ENCODE results near the gene ZNF699.

The ZNF699 gene

DNA sequence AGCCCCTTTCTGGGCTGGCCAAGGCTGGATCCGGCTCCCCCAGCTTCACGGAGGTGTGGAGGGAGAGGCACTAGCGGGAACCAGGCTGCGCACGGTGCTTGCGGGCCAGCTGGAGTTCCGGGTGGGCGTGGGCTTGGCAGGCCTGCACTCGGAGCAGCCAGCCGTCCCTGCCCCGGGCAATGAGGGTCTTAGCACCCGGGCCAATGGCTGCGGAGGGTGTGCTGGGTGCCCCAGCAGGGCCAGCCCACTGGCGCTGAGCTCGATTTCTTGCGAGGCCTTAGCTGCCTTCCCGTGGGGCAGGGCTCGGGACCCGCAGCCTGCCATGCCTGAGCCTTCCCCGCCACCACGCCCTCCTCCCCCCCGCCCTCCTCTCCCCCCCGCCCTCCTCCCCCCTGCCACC, 11.7 kb upstream of the ZNF699 start:
- no peak overlapping the region for H3K4me3 ChIP-seq (replicated peaks in 1 of 2; ENCODE audit: low read depth in 2 of 2, low read length in 2 of 2)
- no peak for DNase-seq (ENCODE audit: low read depth in 2 of 2)
- TF ChIP-seq, protein P1, sequence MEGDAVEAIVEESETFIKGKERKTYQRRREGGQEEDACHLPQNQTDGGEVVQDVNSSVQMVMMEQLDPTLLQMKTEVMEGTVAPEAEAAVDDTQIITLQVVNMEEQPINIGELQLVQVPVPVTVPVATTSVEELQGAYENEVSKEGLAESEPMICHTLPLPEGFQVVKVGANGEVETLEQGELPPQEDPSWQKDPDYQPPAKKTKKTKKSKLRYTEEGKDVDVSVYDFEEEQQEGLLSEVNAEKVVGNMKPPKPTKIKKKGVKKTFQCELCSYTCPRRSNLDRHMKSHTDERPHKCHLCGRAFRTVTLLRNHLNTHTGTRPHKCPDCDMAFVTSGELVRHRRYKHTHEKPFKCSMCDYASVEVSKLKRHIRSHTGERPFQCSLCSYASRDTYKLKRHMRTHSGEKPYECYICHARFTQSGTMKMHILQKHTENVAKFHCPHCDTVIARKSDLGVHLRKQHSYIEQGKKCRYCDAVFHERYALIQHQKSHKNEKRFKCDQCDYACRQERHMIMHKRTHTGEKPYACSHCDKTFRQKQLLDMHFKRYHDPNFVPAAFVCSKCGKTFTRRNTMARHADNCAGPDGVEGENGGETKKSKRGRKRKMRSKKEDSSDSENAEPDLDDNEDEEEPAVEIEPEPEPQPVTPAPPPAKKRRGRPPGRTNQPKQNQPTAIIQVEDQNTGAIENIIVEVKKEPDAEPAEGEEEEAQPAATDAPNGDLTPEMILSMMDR (IDR thresholded peaks at IDR 0.05; ENCODE audit: low read depth, low read length), result no peak

DNA sequence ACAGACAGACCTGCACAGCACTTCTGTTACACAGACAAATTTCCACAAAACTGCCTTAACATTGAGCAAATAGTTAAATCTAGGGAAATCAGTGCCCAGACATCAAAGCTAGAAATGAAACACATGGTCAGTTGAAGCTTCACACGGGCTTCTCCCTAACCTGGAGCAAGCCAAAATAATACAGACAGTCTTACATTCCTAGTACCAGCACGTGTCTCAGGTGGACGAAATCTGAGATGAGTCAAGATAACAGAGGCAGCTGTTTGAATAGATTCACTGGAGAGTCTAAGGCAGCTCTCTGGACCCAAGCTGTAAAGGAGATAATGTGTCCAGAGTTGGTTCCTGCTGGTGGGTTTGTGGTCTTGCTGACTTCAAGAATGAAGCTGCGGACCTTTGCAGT, 4.1 kb upstream of the ZNF699 start:
- DNase-seq (ENCODE audit: low read depth in 2 of 2), result no peak
- TF ChIP-seq, protein P1 (IDR thresholded peaks at IDR 0.05; ENCODE audit: low read depth, low read length), result no peak

DNA sequence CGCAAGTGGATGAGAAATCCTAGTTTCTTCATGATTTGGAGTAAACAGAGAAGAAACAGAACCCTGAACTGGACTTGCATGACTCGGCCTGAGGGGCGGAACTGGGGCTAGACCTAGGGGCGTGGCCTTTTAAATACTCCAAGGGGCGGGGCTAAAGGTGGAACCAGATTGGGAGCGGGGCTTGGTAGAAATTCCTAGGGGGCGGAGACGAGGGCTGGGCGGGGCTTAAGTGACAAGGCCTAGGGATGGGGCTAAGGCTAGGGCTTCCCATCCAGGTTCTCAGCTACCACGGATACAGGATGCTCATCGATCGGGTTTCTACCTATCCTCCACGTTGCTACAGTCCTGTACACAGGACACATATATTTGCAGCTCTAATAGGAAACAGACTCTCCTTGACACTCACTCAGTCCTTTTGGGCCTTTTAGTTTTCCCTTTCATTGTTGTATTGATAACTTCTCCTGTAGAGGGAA, 372 bp upstream of the ZNF699 start:
- TF ChIP-seq, protein P1 (IDR thresholded peaks at IDR 0.05; ENCODE audit: low read depth, low read length), result no peak
- H3K4me3 ChIP-seq (replicated peaks in 1 of 2; ENCODE audit: low read depth in 2 of 2, low read length in 2 of 2), result peak overlapping the region; percentile 82 to 91
- DNase-seq (ENCODE audit: low read depth in 2 of 2), result peak; percentile 94 to 96

More for the DNA sequence above, 4.1 kb upstream of the ZNF699 start:
- H3K4me3 ChIP-seq (replicated peaks in 1 of 2; ENCODE audit: low read depth in 2 of 2, low read length in 2 of 2), result no peak overlapping the region

DNA sequence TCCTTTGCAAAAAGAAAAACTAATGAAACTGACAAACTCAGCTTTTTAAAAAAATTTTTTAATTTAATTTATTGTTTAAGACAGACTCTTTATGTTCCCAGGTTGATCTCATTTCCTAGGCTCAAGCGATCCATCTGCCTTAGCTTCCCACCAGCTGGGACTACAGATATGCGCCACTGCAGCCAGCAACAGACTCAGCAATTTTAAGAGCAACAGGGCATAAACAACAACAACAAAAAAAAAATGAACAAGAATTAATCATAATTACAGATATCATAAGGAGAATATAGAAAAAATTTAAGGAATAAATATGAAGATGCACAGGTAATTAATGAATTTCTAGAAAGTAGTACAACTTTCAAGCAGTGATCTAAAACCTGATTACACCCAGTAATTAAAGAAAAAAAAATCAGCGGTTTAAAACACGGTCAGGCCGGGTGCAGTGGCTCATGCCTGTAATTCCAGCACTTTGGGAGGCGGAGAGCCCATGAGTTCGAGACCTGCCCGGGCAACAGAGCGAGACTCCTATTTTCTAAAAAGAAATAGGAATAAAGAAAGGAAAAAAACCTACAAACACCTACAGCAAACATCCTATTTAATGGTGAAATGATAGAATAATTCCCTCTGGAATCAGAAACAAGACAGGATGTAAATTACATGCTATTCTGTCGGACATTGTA, 1.4 kb downstream of the ZNF699 start:
- peak overlapping the region in 1 of 2 donors; percentile 91 for H3K4me3 ChIP-seq (replicated peaks in 1 of 2; ENCODE audit: low read depth in 2 of 2, low read length in 2 of 2)
- TF ChIP-seq, protein P1 (IDR thresholded peaks at IDR 0.05; ENCODE audit: low read depth, low read length), result no peak
- peak in 1 of 2 donors; percentile 33 for DNase-seq (ENCODE audit: low read depth in 2 of 2)

DNA sequence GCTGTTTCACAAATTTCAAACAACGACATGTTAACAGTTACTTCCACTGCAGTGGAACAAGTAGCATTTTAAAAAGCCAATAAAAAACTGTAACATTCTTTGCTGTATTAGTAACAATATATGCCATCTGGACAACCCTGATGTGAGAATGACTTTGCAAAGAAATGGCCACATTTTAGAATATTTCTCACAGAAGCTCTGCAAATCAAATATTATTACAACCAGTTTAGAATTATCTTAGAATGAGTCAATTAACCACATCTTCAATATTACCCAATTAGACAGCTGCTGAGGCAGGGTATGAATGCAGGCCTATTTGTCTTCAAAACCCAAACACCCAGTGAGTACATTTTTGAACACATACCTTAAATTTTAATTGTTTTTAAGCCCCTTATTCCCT, 3.2 kb downstream of the ZNF699 start:
- TF ChIP-seq, protein P1 (IDR thresholded peaks at IDR 0.05; ENCODE audit: low read depth, low read length), result no peak
- peak; percentile 10 to 90 for DNase-seq (ENCODE audit: low read depth in 2 of 2)
- no peak overlapping the region for H3K4me3 ChIP-seq (replicated peaks in 1 of 2; ENCODE audit: low read depth in 2 of 2, low read length in 2 of 2)

DNA sequence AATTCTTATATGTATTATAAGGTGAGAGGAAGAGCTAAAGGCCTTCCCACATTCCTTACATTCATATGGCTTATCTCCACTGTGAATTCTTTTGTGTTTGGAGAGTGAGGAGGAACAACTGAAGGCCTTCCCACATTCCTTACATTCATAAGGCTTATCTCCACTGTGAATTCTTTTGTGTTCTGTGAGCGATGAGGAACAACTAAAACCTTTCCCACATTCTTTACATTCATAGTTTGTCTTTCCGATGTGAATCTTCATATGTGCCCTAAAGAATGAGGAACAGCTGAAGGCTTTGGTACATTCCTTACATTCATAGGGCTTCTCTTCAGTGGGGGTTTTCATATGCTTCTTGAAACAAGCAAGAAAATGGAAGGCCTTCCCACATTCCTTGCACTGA, 13.3 kb downstream of the ZNF699 start:
- TF ChIP-seq, protein P1 (IDR thresholded peaks at IDR 0.05; ENCODE audit: low read depth, low read length), result no peak
- H3K4me3 ChIP-seq (replicated peaks in 1 of 2; ENCODE audit: low read depth in 2 of 2, low read length in 2 of 2), result no peak overlapping the region
- DNase-seq (ENCODE audit: low read depth in 2 of 2), result no peak
